ENCODE measurements around the gene KIF7.
"Not testable (repeated sequence)": the region's sequence is repeated elsewhere in the genome, so short reads cannot be mapped to it uniquely, and the experiment has no call there.

KIF7 gene, protein sequence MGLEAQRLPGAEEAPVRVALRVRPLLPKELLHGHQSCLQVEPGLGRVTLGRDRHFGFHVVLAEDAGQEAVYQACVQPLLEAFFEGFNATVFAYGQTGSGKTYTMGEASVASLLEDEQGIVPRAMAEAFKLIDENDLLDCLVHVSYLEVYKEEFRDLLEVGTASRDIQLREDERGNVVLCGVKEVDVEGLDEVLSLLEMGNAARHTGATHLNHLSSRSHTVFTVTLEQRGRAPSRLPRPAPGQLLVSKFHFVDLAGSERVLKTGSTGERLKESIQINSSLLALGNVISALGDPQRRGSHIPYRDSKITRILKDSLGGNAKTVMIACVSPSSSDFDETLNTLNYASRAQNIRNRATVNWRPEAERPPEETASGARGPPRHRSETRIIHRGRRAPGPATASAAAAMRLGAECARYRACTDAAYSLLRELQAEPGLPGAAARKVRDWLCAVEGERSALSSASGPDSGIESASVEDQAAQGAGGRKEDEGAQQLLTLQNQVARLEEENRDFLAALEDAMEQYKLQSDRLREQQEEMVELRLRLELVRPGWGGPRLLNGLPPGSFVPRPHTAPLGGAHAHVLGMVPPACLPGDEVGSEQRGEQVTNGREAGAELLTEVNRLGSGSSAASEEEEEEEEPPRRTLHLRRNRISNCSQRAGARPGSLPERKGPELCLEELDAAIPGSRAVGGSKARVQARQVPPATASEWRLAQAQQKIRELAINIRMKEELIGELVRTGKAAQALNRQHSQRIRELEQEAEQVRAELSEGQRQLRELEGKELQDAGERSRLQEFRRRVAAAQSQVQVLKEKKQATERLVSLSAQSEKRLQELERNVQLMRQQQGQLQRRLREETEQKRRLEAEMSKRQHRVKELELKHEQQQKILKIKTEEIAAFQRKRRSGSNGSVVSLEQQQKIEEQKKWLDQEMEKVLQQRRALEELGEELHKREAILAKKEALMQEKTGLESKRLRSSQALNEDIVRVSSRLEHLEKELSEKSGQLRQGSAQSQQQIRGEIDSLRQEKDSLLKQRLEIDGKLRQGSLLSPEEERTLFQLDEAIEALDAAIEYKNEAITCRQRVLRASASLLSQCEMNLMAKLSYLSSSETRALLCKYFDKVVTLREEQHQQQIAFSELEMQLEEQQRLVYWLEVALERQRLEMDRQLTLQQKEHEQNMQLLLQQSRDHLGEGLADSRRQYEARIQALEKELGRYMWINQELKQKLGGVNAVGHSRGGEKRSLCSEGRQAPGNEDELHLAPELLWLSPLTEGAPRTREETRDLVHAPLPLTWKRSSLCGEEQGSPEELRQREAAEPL (N-terminal part only)

DNA sequence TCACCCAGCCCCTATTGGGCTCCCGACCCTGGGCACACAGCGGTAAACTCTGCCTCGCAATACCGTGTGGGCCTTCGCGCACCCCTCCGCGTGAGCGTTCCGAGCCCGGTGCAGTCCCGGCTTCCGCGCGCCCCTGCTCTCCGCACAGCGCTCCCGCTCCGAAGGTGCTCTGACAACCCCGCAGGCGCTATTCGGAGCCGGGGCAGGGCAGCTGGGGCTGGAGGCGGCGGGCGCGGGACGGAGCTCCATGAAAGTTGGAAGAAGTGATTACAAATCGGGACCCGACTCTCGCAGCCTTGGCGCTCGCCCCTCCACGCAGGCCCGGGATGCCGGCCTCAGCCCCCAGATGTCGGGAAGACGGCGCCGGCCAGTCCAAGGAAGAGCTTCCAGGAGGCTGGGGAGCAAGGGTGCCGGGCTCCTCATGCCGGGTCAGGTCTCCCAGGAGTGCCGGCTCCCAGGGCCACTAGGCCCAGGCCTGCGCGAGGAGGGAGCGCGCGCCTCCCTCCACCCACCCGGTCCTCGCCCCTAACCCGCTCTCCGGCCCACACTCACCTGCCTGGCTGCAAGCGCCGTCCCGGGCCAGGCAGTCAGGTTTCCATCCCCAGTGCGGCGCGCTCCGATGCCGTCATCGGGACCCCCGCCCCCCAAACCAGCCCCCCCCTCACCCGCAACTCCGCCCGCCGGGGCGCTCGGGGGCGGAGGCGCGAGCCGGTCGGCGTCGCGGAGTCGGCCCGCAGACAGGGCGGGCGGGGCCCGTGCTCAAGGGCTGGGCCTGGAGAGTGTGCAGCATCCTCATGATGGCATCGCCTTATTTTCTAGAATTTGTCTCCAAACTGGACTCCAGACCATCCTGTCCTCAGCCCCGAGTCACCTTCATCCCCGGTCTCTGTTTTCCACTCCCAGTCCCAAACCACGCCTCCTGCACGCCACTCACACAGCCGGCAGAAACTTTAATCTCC lies at the start of gene KIF7:
TSS of gene KIF7 (minus strand) at position 621 of the 959 bp plus-strand sequence. CDS start 2,537 bp downstream, outside the sequence.
- peak; percentile 70 for DNase-seq

DNA sequence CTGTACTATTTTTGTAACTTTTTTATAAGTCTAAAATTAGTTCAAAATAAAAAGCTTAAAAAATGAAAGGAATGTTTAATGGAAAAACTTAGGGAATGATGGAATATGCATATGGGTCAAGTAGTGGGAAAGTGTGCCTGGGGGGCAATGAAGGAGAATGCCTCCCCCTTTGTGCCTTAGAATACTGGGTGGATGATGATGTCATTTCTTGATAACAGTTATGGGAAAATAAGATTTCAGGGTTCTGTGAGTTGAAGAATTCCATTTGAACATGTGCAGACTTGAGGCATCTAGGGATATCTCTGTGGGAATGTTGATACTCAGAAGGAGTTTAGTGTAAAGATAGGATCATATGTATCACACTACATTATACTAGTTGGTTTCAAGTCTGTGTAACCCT lies 49.1 kb upstream of the KIF7 start:
- no peak for DNase-seq

DNA sequence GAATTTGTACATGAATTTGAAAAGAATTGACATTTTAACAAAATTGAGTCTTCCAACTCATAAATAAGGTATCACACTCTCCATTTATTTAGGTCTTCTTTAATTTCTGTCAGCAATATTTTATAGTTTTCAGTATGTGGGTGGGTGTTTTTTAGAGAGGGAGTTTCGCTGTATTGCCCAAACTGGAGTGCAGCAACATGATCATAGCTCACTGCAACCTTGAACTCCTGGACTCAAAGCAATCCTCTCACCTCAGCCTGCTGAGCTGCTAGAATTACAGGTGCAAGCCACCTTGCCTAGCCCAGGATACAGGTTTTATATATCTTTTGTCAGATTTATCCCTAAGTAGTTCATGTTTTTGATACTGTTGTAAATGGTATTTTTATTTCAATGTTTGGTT lies 39.9 kb upstream of the KIF7 start:
- no peak for DNase-seq

DNA sequence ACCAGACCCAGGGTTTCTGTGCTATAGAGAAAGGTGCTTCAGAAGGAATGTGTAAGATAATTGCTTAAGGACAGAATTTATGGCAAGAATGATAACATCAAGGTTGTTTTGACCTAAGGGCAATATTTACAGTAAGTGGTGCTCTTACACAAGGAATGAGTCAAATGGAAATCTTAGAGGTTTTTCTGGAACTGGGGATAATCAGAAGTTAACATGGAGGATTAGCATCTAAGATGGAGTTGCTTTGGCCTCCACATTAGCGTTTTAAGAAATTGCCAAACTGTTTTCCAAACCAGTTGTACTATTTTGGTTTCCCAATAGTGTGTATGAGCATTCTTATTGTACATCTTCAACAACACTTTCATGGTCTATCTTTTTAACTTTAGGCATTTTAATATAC lies 38.4 kb upstream of the KIF7 start:
- DNase-seq, result no peak

DNA sequence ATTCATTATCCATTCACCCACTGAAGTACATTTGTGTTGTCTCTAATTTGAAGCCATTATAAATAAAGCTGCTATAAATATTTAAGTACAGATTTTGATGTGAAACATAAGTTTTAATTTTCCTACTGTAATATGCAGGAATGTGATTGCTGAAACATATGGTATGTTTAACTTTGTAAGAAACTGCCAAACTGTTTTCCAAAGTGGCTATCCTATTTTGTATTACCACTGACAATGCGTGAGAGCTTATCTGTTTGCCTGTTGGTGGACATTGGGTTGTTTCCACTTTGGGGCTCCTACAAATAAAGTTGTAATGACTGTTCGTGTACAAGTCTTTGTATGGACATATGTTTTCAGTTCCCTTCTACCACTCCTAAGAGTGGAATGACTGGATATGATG lies 37.8 kb upstream of the KIF7 start:
- no peak for DNase-seq

DNA sequence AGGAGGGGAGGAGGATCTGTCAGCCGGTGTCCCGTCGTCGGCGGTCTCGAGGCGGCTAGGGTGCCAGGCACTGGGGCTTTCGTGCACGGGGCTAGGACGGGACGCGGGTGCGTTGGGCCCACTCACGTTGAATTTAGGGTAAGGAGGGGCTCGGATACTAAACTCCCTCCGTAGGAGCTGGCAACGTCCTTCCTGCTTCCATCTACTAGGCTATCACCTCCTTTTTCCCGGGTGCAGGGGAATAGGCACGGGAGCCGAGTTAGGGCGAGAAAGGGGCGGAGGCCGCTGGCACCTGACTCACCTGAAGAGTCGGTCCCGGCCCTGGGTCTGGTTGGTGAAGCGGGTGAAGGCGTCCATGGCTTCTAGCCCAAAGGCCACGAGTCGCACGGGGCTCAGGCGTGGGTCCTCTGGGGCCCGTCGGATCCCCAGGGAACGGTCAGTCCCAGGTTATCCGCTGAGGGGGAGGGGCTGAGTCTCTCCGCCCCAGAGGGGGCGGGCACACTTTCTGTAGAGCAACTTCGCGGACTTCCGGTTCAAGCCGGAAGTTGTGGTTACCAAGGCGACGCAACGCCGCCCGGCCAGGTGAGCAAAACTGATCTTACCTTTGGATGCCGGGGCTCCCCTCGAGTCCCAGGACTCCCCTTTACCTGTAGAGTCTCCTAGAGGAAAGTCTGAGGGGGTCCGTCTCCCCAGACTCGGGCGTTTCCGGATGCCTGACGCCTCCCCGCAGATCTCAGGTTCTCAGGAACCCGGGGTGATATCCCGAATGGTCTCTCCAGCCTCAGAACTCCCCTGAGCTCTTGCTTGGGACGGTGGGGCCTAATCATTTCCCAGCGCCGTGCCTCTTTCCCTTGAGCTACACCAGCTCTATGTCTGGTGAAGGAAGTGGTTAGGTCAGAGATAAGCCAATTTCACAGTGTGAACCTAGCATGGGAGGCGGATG lies 35.3 kb upstream of the KIF7 start, which contains the start of the genes PEX11A and WDR93:
TSS of gene PEX11A (minus strand) at position 479 of the 943 bp plus-strand sequence. CDS start at position 357, 122 bp downstream.
TSS of gene WDR93 (plus strand) at position 536 of the 943 bp plus-strand sequence. CDS start 10,936 bp downstream, outside the sequence.
- peak; percentile 86 for DNase-seq

DNA sequence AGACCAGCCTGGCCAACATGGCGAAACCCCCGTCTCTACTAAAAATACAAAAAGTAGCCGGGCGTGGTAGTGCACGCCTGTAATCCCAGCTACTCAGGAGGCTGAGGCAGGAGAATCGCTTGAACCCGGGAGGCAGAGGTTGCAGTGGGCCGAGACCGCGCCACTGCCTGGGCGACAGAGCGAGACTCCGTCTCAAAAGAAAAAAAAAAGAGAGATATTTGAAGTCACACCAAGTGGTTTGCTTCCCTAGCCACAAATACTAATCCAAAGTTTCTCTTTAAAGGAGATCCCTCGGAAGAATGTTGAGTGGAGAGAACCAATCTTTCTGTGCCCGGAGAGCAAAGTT lies 34.6 kb upstream of the KIF7 start:
- DNase-seq, result not testable (repeated sequence)

DNA sequence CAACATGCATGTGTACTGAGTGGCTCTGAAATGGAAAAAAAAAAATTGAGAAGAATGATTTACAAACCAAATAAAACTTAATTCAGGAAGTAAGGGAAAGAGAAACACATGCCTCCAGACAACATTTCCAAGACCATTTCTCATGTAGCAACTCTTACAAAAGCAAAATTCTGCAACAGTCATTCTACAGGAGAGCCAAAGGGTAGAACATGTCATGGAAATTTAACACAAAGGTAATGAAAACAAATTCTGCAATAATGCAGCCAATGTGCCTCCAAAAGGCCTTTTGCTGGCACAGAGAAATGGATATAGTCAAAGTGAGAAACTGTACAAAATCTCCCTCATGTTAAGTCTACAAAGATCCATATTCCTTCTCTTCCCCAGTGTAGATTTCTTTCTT lies 31.3 kb upstream of the KIF7 start:
- no peak for DNase-seq

DNA sequence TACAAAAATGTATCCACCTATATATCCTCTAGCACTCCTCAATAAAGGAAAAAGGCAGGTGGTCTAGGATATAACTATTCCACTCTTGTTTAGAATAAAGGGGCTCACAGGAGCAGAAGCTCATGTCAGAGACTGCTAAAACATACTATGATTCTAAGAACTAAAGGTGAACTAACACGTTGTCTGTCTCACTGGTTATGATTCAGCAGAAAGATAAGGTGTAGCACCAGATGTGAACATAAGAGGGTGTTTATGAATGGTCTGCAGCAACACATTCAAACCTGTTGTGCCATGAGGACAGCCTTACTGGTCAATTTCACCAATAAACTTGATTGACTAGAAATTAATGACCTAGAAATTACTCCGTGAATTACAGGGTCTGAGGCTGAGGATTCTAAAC lies 30.7 kb upstream of the KIF7 start:
- no peak for DNase-seq

DNA sequence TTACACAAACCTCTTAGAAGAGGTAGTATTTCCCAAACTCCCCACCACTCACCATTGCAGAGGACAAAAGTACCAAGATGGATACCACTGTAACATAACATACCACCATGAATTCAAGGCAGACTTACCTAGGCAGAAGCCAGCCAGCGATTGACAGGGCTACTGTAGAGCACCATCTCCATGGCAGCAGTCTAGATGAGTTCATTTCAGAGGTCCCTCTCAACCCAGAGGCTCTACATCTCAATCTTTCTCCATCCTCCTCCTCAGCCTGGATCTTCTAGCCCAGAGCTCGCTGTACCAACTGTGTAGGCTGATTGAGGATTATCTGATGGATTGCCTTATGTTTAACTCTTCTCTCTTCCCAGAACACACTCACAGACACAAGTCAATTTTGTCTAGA lies 25.9 kb upstream of the KIF7 start:
- DNase-seq, result no peak

DNA sequence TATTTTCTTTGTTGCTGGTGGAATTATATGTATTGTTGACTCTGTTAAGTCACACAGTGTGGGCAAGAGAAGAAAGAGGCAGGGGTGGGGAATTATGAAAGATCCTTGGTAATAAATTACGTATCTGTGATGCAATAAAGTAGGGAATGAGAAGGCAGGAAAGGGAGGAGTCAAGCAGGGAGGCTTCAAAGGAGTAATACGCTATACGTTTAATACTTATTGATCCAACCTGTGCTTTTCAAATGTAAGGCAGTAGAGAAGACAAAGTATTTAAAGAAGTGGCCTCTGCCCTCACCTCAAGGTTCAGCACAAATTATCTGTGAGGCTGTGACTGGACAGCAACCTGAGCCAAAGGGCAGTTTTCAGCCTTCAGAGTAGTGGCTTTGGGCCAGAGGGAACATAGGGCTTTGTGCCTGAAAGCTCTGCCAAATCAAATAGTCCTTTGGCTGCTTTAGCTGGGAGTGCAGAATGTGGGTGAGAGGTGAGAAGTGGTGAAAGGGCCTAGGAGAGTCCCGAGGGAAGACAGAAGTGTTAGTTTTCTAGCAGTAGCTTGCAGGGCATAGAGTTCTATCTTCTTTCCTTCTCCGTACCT lies 25.1 kb upstream of the KIF7 start:
- DNase-seq, result no peak

DNA sequence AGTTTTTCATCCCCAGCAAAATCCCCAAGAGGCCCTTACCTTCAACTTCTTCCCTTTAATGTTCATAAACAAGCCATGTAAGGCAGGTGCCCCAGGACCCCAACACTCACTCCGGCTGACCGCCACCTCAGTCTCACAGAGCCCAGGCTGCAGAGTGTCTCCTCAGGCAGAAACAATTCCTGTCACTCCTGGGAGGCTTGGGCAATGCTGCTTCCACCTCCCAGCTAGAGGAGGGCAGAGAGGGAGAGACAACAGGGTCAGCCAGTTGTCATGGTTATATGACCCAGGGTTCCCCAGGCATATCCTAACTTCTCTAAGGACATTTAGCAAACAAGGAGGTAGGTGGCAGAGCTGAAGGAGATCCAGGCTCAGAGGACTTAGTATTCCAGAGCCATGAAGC lies 23.9 kb upstream of the KIF7 start, which contains the start of gene PLIN1:
TSS of gene PLIN1 (minus strand) at position 156 of the 400 bp plus-strand sequence. CDS start 1,878 bp downstream, outside the sequence.
- no peak for DNase-seq

DNA sequence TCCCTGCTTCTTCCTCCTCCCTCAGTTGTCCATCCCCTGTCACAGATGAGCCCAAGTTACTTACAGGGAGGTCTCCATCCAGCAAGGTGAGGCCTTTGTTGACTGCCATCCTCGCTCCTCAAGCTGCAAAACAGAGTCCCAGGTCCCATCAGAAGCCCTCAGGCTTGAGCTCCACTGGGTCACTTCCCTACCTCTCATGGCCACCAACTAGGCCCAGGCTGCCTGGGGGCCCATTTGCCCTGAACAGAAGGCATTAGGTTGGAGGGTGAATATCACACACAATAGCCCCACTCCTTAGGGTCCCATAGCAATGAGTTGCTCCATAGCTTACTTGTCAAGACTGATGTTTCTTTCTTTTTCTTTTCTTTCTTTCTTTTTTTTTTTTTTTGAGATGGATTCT lies 22.1 kb upstream of the KIF7 start:
- no peak for DNase-seq

DNA sequence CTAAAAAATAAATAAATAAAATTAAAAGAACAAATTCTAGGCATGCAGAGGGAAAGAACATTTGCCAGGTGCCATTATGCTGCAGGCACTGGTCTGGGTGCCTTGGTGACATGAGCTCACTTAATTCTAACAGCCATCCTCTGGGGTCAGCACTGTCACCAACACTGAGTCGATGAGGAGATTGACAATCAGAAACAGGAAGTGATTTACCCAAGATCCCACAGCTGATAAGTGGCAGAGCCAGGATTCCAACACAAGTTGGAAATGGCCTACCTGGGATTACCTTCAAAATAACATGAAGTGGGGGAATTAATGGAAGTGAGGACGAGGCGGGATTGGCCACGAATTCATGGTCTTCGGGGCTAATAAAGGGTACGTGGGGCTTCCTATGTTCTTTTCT lies 20.3 kb upstream of the KIF7 start:
- no peak for DNase-seq

DNA sequence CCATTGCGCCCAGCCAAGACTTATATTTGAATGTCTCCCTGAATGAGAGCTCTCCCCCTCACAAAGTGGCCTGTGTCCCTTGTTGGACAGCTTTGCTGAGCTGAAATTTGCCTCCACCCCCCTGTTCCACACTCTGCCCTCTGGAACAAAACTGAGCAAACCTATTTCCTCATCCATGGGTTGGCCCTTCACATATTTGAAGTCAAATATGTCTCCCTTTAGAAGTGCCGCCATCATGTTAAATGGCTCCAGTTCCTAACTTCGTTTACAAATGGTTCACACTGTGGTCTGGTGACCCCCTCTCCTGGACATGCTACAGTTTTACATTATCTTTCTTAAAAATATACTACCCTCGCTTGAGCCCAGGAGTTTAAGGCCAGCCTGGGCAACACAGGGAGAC lies 19.3 kb upstream of the KIF7 start:
- DNase-seq, result no peak

DNA sequence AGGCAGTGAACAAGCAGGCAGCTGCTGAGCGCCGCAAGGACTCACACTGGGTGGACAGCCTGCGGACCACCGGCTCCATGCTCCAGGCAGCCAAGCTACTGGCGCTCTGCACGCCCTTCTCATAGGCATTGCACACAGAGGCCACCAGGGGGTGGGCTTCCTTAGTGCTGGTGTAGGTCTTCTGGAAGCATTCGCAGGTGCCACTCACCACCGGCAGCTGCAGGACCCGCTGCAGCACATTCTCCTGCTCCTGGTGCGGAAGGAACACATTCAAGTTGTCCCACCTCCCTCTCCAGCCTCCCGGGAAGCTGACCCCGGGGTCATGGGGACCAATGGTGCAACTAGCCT lies 17.9 kb upstream of the KIF7 start:
- DNase-seq, result no peak

DNA sequence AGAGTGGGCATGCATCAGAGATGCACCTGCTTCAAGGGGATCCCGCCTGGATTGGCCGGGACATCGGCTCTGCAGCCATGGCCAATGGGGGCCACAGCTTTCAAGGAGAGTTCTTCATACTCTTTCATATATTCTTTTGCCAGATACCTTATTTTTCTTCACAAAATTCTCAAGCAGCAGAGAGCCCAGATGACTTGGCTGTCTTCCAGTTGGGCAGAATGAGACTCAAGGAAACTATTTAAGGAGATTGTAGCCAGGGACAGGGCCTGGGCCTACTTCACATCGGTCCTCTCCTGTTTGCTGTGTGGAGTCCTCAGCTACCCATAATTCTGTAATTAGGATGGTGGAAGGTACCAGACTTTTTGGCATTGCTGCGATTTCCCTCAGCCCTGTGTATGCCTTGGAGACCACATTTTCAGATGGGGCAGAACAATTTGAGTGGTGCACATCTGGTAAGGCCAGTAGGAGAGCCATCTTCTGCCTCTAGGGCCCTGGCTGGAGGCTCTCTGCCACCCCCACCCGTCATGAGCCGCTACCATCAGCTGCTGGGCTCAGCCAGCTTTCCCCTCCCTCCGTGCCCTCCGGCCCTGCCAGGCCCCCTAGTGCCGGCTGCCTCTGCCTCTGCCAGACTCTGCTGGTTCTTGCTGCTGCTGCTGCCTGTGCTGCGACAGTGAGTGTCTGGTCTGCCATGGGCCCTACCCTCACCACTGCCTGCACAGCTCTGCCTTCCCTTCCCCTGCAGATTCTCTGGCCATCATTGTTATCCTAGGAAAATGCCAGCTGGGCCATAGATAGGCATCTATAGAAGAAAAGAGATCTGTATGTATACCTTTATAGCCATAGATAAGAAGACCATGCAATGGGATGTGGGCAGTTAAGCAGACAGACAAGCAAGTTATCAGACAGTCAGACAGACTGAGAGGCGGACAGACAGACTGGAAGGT lies 17.2 kb upstream of the KIF7 start:
- DNase-seq, result no peak

DNA sequence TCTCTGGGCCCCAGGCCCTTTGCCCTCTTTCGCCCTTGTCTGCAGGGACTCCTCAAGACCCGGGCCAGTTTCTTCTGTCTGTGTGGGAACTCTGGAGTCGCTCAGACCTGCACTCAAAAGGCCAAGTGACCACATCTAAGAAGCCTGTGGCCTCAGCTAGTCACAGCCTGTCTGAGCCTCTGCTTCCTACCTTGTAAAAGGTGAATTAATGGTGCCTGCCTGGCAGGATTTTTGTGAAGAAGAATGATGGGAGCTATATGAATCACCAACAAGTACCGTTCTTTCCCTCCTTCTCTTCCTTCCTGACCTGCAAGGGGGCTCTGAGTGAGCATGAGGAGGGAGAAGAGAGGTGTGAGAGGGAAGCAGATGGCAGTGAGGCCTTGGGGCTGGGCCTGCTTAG lies 16.4 kb upstream of the KIF7 start:
- DNase-seq, result no peak
